ENCODE results near the gene PHRF1. TPM values are rescaled to one million over a fixed set of nuclear protein-coding genes. Genes with fewer than 3 reads are reported as not detected.

Gene PHRF1
- total and polyA plus RNA-seq, 9 of the 15 experiments (the other 6 are each of a cell fraction or from before 2014, with no cell fraction given): 0.07 to 37.2 (median 7.7) TPM

DNA sequence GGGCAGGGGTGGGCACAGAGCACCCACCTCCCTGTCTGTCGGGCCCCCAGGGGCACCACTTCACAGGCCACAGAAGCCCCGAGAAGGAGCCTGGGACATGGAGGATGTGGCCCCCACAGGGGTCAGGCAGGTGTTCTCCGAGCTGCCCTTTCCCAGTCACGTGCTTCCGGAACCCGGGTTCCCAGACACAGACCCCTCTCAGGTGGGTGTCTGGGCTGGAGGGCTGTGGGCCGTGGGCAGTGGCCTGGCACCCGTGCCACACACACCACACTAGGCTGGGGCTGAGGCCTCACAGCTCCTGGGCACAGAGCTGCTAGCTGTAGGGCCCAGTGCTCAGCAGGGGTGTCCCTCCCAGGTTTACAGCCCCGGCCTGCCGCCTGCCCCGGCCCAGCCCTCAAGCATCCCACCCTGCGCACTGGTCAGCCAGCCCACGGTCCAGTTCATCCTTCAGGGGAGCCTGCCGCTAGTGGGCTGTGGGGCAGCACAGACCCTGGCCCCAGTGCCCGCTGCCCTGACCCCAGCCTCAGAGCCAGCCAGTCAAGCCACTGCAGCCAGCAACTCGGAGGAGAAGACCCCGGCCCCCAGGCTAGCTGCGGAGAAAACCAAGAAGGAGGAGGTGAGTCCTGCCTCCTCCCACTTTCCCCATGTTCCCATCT lies 34.0 kb downstream of the PHRF1 start:
- ChIA-PET POLR2A (interaction anchor here (0.7 kb wide), 1 partner anchor 293 kb away, joined by 3 read pairs; no protein-coding TSS in a partner anchor), CTCF (ENCODE audit: low intra/inter-chr PET ratio) (no interaction called here)
- no peak overlapping the region for H3K4me3 ChIP-seq
- no peaks in the 10 kb centered on the region for H3K9me1 ChIP-seq (ENCODE audit: control insufficient read depth, insufficient read depth, low read length)
- FAIRE-seq (no peak), DNase-seq (ENCODE audit: extremely low read depth in 1 of 4, low spot score in 3 of 4) (no peak), ATAC-seq (no peak)
- in situ Hi-C loops (cut with MboI): no loop called here
- H3K9ac ChIP-seq (ENCODE audit: insufficient read depth in 1 of 2, low read depth in 2 of 2, low read length in 2 of 2): no peak overlapping the region; a peak in 1 of 4 replicates
- H3K4me1 ChIP-seq (replicated peaks in 1 of 2; ENCODE audit: control insufficient read depth in 2 of 2, insufficient read depth in 2 of 2, low read length in 2 of 2): peaks cover 3 to 63% of the 10 kb centered on the region in 2 experiments
- H4K20me1 ChIP-seq (replicated peaks; ENCODE audit: control insufficient read depth, insufficient read depth, low read length): peaks cover 17% of the 10 kb centered on the region
- H3K36me3 ChIP-seq (ENCODE audit: control insufficient read depth, insufficient read depth, low read length): peaks cover 98% of the 10 kb centered on the region; the same call in 2 of the 3 replicates
- H3K9me3 ChIP-seq (replicated peaks; ENCODE audit: control insufficient read depth, insufficient read depth, low read depth, low read length): no peaks in the 10 kb centered on the region
- intact Hi-C loops (cut with micrococcal nuclease): loop anchor here (10.0 kb wide), 1 partner anchor 55 kb away; no protein-coding TSS in a partner anchor
- 94% methylated on average over 9 of the region's 18 CpGs for WGBS (ENCODE audit: insufficient coverage, low coverage, missing lambda C conversion rate)
- TF ChIP-seq POLR2G (IDR thresholded peaks at IDR 0.05; ENCODE audit: low read depth, low read length) (peak; percentile 59), CBX2 (IDR thresholded peaks at IDR 0.05; ENCODE audit: insufficient read depth, low read length, poor library complexity, severe bottlenecking) (no peak), SREBF1 (IDR thresholded peaks at IDR 0.05; ENCODE audit: borderline replicate concordance, low read depth, low read length) (no peak)
- no peak overlapping the region for H3K4me2 ChIP-seq (ENCODE audit: insufficient read depth, low read length)
- H2AFZ ChIP-seq (ENCODE audit: low read depth, low read length): no peak overlapping the region
- H3K27me3 ChIP-seq (ENCODE audit: control insufficient read depth in 2 of 2, insufficient read depth in 2 of 2, low read length in 2 of 2): no peaks in the 10 kb centered on the region
- peaks cover 7% of the 10 kb centered on the region; the same call in 1 of the 3 replicates for H3K79me2 ChIP-seq (ENCODE audit: control insufficient read depth, insufficient read depth, low read length)
- BruUV-seq (replicated peaks): no TSS peak
- H3K27ac ChIP-seq (ENCODE audit: extremely low read depth, low read depth, low read length): no peak overlapping the region

All from K562 (cell line).